Mammary epithelial cell (primary cell): ENCODE measurements around the gene ZNF500.

Experiments
- EZH2 ChIP-seq: IDR thresholded peaks from 2 replicates; pipeline ENCODE4 v1.6.1; 2012; ENCODE audit warnings: low read length, inconsistent platforms, borderline replicate concordance
- TF ChIP-seq, protein P1 (sequence below), 2 donors: IDR thresholded peaks in 1 of 2; conservative IDR thresholded peaks in 1 of 2; 2 replicates each; pipeline ENCODE4 v1.5.1; 2011 to 2012; ENCODE audit warnings: inconsistent platforms in 2 of 2, low read length in 2 of 2, mild to moderate bottlenecking in 2 of 2, control low read depth in 1 of 2, low read depth in 1 of 2; ENCODE audit not compliant: insufficient read depth in 1 of 2; ENCODE audit errors: extremely low read depth in 1 of 2

DNA sequence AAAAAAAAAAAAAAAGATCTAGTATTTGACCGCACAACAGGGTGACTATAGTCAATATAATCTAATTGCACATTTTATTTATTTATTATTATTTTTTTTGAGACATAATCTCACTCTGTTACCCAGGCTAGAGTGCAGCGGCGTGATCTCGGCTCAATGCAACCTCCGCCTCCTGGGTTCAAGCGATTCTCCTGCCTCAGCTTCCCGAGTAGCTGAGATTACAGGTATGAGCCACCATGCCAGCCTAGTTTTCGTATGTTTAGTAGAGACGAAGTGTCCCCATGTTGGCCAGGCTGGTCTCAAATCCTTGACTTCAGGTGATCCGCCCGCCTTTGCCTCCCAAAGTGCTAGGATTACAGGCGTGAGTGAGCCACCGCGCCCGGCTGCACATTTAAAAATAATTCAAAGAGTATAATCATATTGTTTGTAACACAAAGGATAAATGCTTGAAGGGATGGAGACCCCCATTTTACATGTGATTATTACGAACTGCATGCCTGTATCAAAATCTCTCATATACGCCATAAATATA lies 33.7 kb downstream of the ZNF500 start:
- TF ChIP-seq, protein P1, sequence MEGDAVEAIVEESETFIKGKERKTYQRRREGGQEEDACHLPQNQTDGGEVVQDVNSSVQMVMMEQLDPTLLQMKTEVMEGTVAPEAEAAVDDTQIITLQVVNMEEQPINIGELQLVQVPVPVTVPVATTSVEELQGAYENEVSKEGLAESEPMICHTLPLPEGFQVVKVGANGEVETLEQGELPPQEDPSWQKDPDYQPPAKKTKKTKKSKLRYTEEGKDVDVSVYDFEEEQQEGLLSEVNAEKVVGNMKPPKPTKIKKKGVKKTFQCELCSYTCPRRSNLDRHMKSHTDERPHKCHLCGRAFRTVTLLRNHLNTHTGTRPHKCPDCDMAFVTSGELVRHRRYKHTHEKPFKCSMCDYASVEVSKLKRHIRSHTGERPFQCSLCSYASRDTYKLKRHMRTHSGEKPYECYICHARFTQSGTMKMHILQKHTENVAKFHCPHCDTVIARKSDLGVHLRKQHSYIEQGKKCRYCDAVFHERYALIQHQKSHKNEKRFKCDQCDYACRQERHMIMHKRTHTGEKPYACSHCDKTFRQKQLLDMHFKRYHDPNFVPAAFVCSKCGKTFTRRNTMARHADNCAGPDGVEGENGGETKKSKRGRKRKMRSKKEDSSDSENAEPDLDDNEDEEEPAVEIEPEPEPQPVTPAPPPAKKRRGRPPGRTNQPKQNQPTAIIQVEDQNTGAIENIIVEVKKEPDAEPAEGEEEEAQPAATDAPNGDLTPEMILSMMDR (conservative IDR thresholded peaks at IDR 0.05 in 1 of 2, IDR thresholded peaks at IDR 0.05 in 1 of 2; ENCODE audit: extremely low read depth in 1 of 2, insufficient read depth in 1 of 2, low read depth in 1 of 2, low read length in 2 of 2): no peak
- TF ChIP-seq EZH2: no peak
